Measurements from ENCODE around the gene CKS1B.

DNA sequence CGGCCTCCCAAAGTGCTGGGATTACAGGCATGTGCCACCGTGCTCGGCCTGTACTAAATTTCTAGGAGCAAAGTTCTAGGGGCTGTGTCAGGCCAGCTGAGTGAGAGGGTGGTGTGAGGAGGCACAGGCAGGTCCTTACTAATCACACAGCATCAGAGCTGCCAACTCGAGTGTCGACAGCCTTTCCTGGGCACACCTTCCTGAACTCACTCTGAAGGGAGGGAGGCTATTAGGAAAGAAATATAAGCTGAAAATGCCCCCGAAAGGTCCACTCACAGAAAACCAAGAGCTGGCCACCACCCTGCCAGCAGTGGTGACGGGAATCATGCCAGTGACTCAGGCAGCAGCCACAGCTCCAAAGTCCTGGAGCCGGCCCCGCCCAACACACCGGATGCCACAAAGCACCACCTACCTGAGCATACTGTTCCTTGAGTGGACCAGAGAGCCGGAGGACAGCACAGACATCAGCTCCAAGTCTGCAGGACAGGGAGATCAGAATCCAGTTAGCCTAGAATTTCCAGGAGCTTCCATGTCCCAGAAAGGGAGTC lies 42.5 kb upstream of the CKS1B start:
- TF ChIP-seq, protein P1, sequence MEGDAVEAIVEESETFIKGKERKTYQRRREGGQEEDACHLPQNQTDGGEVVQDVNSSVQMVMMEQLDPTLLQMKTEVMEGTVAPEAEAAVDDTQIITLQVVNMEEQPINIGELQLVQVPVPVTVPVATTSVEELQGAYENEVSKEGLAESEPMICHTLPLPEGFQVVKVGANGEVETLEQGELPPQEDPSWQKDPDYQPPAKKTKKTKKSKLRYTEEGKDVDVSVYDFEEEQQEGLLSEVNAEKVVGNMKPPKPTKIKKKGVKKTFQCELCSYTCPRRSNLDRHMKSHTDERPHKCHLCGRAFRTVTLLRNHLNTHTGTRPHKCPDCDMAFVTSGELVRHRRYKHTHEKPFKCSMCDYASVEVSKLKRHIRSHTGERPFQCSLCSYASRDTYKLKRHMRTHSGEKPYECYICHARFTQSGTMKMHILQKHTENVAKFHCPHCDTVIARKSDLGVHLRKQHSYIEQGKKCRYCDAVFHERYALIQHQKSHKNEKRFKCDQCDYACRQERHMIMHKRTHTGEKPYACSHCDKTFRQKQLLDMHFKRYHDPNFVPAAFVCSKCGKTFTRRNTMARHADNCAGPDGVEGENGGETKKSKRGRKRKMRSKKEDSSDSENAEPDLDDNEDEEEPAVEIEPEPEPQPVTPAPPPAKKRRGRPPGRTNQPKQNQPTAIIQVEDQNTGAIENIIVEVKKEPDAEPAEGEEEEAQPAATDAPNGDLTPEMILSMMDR (IDR thresholded peaks at IDR 0.05 in 4 of 5, conservative IDR thresholded peaks at IDR 0.05 in 1 of 5) = no peak
- TF ChIP-seq POLR2A (IDR thresholded peaks at IDR 0.05) = no peak

Data from gastrocnemius medialis (tissue), 4 donors.